CD14-positive monocyte (primary cell): ENCODE data around the gene HECTD4. TPM values are rescaled to one million over a fixed set of nuclear protein-coding genes. Genes with fewer than 3 reads are reported as not detected.
"Not testable (repeated sequence)": the region's sequence is repeated elsewhere in the genome, so short reads cannot be mapped to it uniquely, and the experiment has no call there.

ENCODE experiments used
- DNase-seq, 3 donors: peaks; one replicate each; pipeline ENCODE4 v3.0.0-alpha.2; 2011 to 2022
- H2AFZ ChIP-seq: 2 replicates; pipeline ENCODE4 v1.6.0; 2012; ENCODE audit warnings: mild to moderate bottlenecking, low read depth, low read length, inconsistent platforms; ENCODE audit not compliant: insufficient read depth, poor library complexity, severe bottlenecking
- H3K27ac ChIP-seq, 2 donors: 1 replicate in 1 of 2; 2 replicates in 1 of 2; pipeline ENCODE4 v1.5.1; 2012 to 2013; ENCODE audit warnings: low read length in 2 of 2, control low read depth in 1 of 2, inconsistent platforms in 1 of 2, low read depth in 1 of 2, mild to moderate bottlenecking in 1 of 2
- H3K27me3 ChIP-seq, 2 donors: one replicate each; pipeline versions ENCODE4 v1.6.0 to v1.6.1; 2011 to 2013; ENCODE audit warnings: low read length in 2 of 2; ENCODE audit not compliant: control insufficient read depth in 2 of 2, insufficient read depth in 2 of 2
- H3K36me3 ChIP-seq, 2 donors: replicated peaks in 1 of 2; 1 replicate in 1 of 2; 2 replicates in 1 of 2; pipeline versions ENCODE4 v1.5.1 to v1.6.1; 2012 to 2013; ENCODE audit warnings: low read length in 2 of 2, control low read depth in 1 of 2, inconsistent platforms in 1 of 2, mild to moderate bottlenecking in 1 of 2; ENCODE audit not compliant: insufficient read depth in 2 of 2, control insufficient read depth in 1 of 2
- H3K4me1 ChIP-seq, 2 donors: 1 replicate in 1 of 2; 2 replicates in 1 of 2; pipeline versions ENCODE4 v1.5.1 to v1.6.1; 2012 to 2013; ENCODE audit warnings: low read length in 2 of 2, control low read depth in 1 of 2, inconsistent platforms in 1 of 2, mild to moderate bottlenecking in 1 of 2, moderate library complexity in 1 of 2; ENCODE audit not compliant: insufficient read depth in 2 of 2, control insufficient read depth in 1 of 2
- H3K4me2 ChIP-seq: replicated peaks from 2 replicates; pipeline ENCODE3; 2012; ENCODE audit warnings: low read length, moderate library complexity, mild to moderate bottlenecking; ENCODE audit not compliant: poor library complexity, severe bottlenecking; ENCODE audit errors: extremely low read depth
- H3K4me3 ChIP-seq, 3 experiments: fragments of 200-600 bp in 1 of 3; sonication (generic) in 1 of 3; replicated peaks in 1 of 3; 1 replicate in 2 of 3; 2 replicates in 1 of 3; pipeline ENCODE4 v1.5.1; 2011 to 2013; ENCODE audit warnings: low read length in 3 of 3, mild to moderate bottlenecking in 3 of 3, control low read depth in 2 of 3, low read depth in 2 of 3, inconsistent platforms in 1 of 3, moderate library complexity in 1 of 3
- H3K79me2 ChIP-seq: 2 replicates; pipeline ENCODE4 v1.6.0; 2012; ENCODE audit warnings: mild to moderate bottlenecking, control low read depth, inconsistent platforms, low read length, moderate library complexity; ENCODE audit not compliant: insufficient read depth
- H3K9ac ChIP-seq: 2 replicates; pipeline ENCODE4 v1.6.0; 2017; ENCODE audit warnings: low read length, mild to moderate bottlenecking; ENCODE audit not compliant: insufficient read depth, poor library complexity, severe bottlenecking
- H3K9me3 ChIP-seq, 2 donors: replicated peaks in 1 of 2; 1 replicate in 1 of 2; 2 replicates in 1 of 2; pipeline versions ENCODE4 v1.5.1 to v1.6.1; 2012 to 2013; ENCODE audit warnings: low read length in 2 of 2, control low read depth in 1 of 2; ENCODE audit not compliant: control insufficient read depth in 1 of 2, insufficient read depth in 1 of 2
- H4K20me1 ChIP-seq: 2 replicates; pipeline ENCODE4 v1.6.0; 2012; ENCODE audit warnings: mild to moderate bottlenecking, low read length, control low read depth, moderate library complexity; ENCODE audit not compliant: insufficient read depth
- H3K27ac Mint-ChIP-seq, 7 donors: one replicate each; pipeline ENCODE4 v1.8.0; 2020; ENCODE audit warnings: mild to moderate bottlenecking in 7 of 7, mixed read lengths in 7 of 7, moderate library complexity in 6 of 7, inconsistent platforms in 2 of 7
- H3K27me3 Mint-ChIP-seq, 3 donors: one replicate each; pipeline ENCODE4 v1.8.0; 2021 to 2022; ENCODE audit warnings: low read depth in 3 of 3, mild to moderate bottlenecking in 3 of 3, mixed read lengths in 3 of 3, moderate library complexity in 3 of 3, inconsistent platforms in 1 of 3
- H3K36me3 Mint-ChIP-seq, 2 donors: one replicate each; pipeline ENCODE4 v1.8.0; 2020; ENCODE audit warnings: mixed read lengths in 2 of 2, inconsistent platforms in 1 of 2, mild to moderate bottlenecking in 1 of 2
- H3K4me1 Mint-ChIP-seq: one replicate; pipeline ENCODE4 v1.8.0; 2020; ENCODE audit warnings: mild to moderate bottlenecking, mixed read lengths
- H3K4me3 Mint-ChIP-seq, 2 donors: one replicate each; pipeline ENCODE4 v1.8.0; 2020; ENCODE audit warnings: mild to moderate bottlenecking in 2 of 2, mixed read lengths in 2 of 2, moderate library complexity in 1 of 2
- H3K9me3 Mint-ChIP-seq, 7 donors: one replicate each; pipeline ENCODE4 v1.8.0; 2020 to 2022; ENCODE audit warnings: mixed read lengths in 7 of 7, mild to moderate bottlenecking in 6 of 7, moderate library complexity in 6 of 7, inconsistent platforms in 2 of 7
- CTCF ChIP-seq: fragments of 200-600 bp; IDR thresholded peaks from one replicate; pipeline ENCODE4 v1.8.0; 2022; ENCODE audit warnings: antibody characterized with exemption, mild to moderate bottlenecking
- WGBS: methylation state at CpG from one replicate; pipeline ENCODE4 v1.1.5; 2013; ENCODE audit warnings: missing lambda C conversion rate; ENCODE audit not compliant: insufficient coverage; 5-methylcytosine and 5-hydroxymethylcytosine counted together
- intact Hi-C, 2 donors: fragments of 100-400 bp; cut with micrococcal nuclease; formaldehyde crosslinking; loops; one replicate each; pipeline versions ENCODE4 v1.15.0 to v1.15.1; 2023
- polyA plus RNA-seq, 3 donors: library from polyadenylated mRNA; depleted of rRNA in 1 of 3; unstranded in 2 of 3; stranded (reverse) in 1 of 3; fragments of 300-500 nt in 2 of 3; fragments of >200 nt in 1 of 3; fragmentation: Illumina TruSeq in 2 of 3; gene quantifications; 1 replicate in 2 of 3; 2 replicates in 1 of 3; pipeline ENCODE4 v1.2.3, GENCODE V29; 2012 to 2021

The HECTD4 gene
- polyA plus RNA-seq, 3 donors, result 0.73 to 18.3 (median 2.4) TPM

- DNase-seq, result no peak
- Histone ChIP-seq H3K4me1 (no peaks in the 10 kb centered on the region), H3K27ac (no peak overlapping the region), H3K4me2 (no peak overlapping the region), H3K9ac (no peak overlapping the region), H3K4me3 (no peak overlapping the region), H3K79me2 (no peaks in the 10 kb centered on the region), H3K27me3 (no peaks in the 10 kb centered on the region), H3K9me3 (peaks cover 5 to 10% of the 10 kb centered on the region in 2 donors), H3K36me3 (peaks cover 51 to 78% of the 10 kb centered on the region in 2 donors), H2AFZ (no peak overlapping the region), H4K20me1 (peaks cover 5% of the 10 kb centered on the region)
- no peaks in the 10 kb centered on the region for H3K4me1 Mint-ChIP-seq
- peak overlapping the region in 3 of 7 donors; percentile 34 to 78 (median 46) for H3K27ac Mint-ChIP-seq
- H3K9me3 Mint-ChIP-seq, result peaks cover 3 to 15% (median 11%) of the 10 kb centered on the region in 7 donors
- TF ChIP-seq CTCF, result no peak
- intact Hi-C loops, result no loop called here
- H3K27me3 Mint-ChIP-seq, result no peaks in the 10 kb centered on the region
- no peak overlapping the region for H3K4me3 Mint-ChIP-seq
- H3K36me3 Mint-ChIP-seq, result peaks cover 73 to 82% of the 10 kb centered on the region in 2 donors
- WGBS, result 100% methylated on average over 4 of the region's 6 CpGs
Observed at GRCh38 chr12:112160611-112161010, 221.6 kb downstream of the HECTD4 start.

- H3K4me2 ChIP-seq, result no peak overlapping the region
- intact Hi-C loops, result no loop called here
- no peak overlapping the region for H2AFZ ChIP-seq
Observed at GRCh38 chr12:112159146-112159541, 223.1 kb downstream of the HECTD4 start.

GRCh38 chr12:112158461-112159145 is 223.6 kb downstream of the HECTD4 start:
- DNase-seq, H3K9me3 ChIP-seq, H3K4me2 ChIP-seq, H3K27me3 Mint-ChIP-seq, H3K79me2 ChIP-seq, intact Hi-C loops, H3K4me3 Mint-ChIP-seq, H2AFZ ChIP-seq, H3K27ac ChIP-seq, H3K4me1 ChIP-seq, H3K9ac ChIP-seq, H3K27me3 ChIP-seq, H3K4me3 ChIP-seq, H3K4me1 Mint-ChIP-seq: not testable (repeated sequence)
- Histone ChIP-seq H4K20me1 (peaks cover 16% of the 10 kb centered on the region), H3K36me3 (peaks cover 51 to 86% of the 10 kb centered on the region in 2 donors)
- 93% methylated on average over 9 of the region's 11 CpGs for WGBS
- Mint-ChIP-seq H3K27ac (peak overlapping the region in 1 of 7 donors; percentile 11), H3K36me3 (peaks cover 82 to 95% of the 10 kb centered on the region in 2 donors), H3K9me3 (peaks cover 3 to 15% (median 11%) of the 10 kb centered on the region in 7 donors)

More at GRCh38 chr12:112159146-112159541, 223.1 kb downstream of the HECTD4 start:
- peaks cover 0 to 2% (median 0%) of the 10 kb centered on the region in 3 donors for H3K27me3 Mint-ChIP-seq
- peak overlapping the region in 1 of 7 donors; percentile 69 for H3K27ac Mint-ChIP-seq
- H3K27ac ChIP-seq, result no peak overlapping the region
- peaks cover 3 to 15% (median 11%) of the 10 kb centered on the region in 7 donors for H3K9me3 Mint-ChIP-seq
- H3K4me3 ChIP-seq, result no peak overlapping the region
- peaks cover 5 to 10% of the 10 kb centered on the region in 2 donors for H3K9me3 ChIP-seq
- H3K4me1 ChIP-seq, result no peaks in the 10 kb centered on the region
- no peak overlapping the region for H3K4me3 Mint-ChIP-seq
- H3K36me3 ChIP-seq, result peaks cover 51 to 86% of the 10 kb centered on the region in 2 donors
- WGBS, result 96% methylated on average over 3 of the region's 6 CpGs
- H3K79me2 ChIP-seq, result no peaks in the 10 kb centered on the region
- peaks cover 81 to 93% of the 10 kb centered on the region in 2 donors for H3K36me3 Mint-ChIP-seq
- no peaks in the 10 kb centered on the region for H3K27me3 ChIP-seq
- H4K20me1 ChIP-seq, result peaks cover 11% of the 10 kb centered on the region
- H3K9ac ChIP-seq, result no peak overlapping the region
- H3K4me1 Mint-ChIP-seq, result no peaks in the 10 kb centered on the region
- no peak for TF ChIP-seq CTCF
- no peak for DNase-seq
